Effector CD8-positive, alpha-beta T cell (primary cell): ENCODE measurements around the gene PRAMEF20.
"Not testable (repeated sequence)": the region's sequence is repeated elsewhere in the genome, so short reads cannot be mapped to it uniquely, and the experiment has no call there.

Experiments
- DNase-seq: peaks from one replicate; lab custom pipeline; 2025; lab: John Stamatoyannopoulos, UW
- total RNA-seq, 4 experiments: gene quantifications; one replicate each; lab custom pipeline; 2026; lab: John Stamatoyannopoulos, UW

PRAMEF20 gene
- total RNA-seq = 0 reads per million in 4 experiments

GRCh38 chr1:13410150-13410549 lies at the start of gene PRAMEF20:
Gene PRAMEF20 (plus strand): TSS chr1:13410450. CDS start chr1:13416355, 5,905 bp downstream.
- not testable (repeated sequence) for DNase-seq

GRCh38 chr1:13362364-13362763 lies 47.9 kb upstream of the PRAMEF20 start:
- not testable (repeated sequence) for DNase-seq

- not testable (repeated sequence) for DNase-seq
These were observed 45.3 kb upstream of the PRAMEF20 start for GRCh38 chr1:13364928-13365327.

- DNase-seq = not testable (repeated sequence)
These were observed 43.7 kb upstream of the PRAMEF20 start for GRCh38 chr1:13366536-13366935.

- DNase-seq = not testable (repeated sequence)
These were observed 41.7 kb upstream of the PRAMEF20 start for GRCh38 chr1:13368544-13368943.

GRCh38 chr1:13378983-13379382 lies 31.3 kb upstream of the PRAMEF20 start:
- DNase-seq = not testable (repeated sequence)

- DNase-seq = not testable (repeated sequence)
These were observed 29.9 kb upstream of the PRAMEF20 start for GRCh38 chr1:13380380-13380779.

- DNase-seq = not testable (repeated sequence)
These were observed 20.9 kb upstream of the PRAMEF20 start, which contains the start of gene PRAMEF17 for GRCh38 chr1:13389332-13389731. Gene PRAMEF17 (plus strand): TSS chr1:13389632. CDS start chr1:13389658, 26 bp downstream.

- not testable (repeated sequence) for DNase-seq
These were observed 17.2 kb upstream of the PRAMEF20 start for GRCh38 chr1:13393004-13393403.

GRCh38 chr1:13394761-13395160 lies 15.5 kb upstream of the PRAMEF20 start:
- not testable (repeated sequence) for DNase-seq

GRCh38 chr1:13395311-13395710 lies 14.9 kb upstream of the PRAMEF20 start:
- not testable (repeated sequence) for DNase-seq

GRCh38 chr1:13407811-13408210 lies 2.4 kb upstream of the PRAMEF20 start:
- no peak for DNase-seq

GRCh38 chr1:13430495-13430894 lies 20.2 kb downstream of the PRAMEF20 start:
- DNase-seq = no peak

- no peak for DNase-seq
These were observed 22.0 kb downstream of the PRAMEF20 start for GRCh38 chr1:13432251-13432650.

- DNase-seq = not testable (repeated sequence)
These were observed 23.6 kb downstream of the PRAMEF20 start for GRCh38 chr1:13433694-13434358.

GRCh38 chr1:13435458-13435857 lies 25.2 kb downstream of the PRAMEF20 start:
- no peak for DNase-seq

GRCh38 chr1:13439104-13439783 lies 29.0 kb downstream of the PRAMEF20 start:
- not testable (repeated sequence) for DNase-seq

GRCh38 chr1:13443335-13443979 lies 33.2 kb downstream of the PRAMEF20 start:
- no peak for DNase-seq

GRCh38 chr1:13450204-13450603 lies 40.0 kb downstream of the PRAMEF20 start:
- no peak for DNase-seq

GRCh38 chr1:13451399-13451965 lies 41.2 kb downstream of the PRAMEF20 start:
- DNase-seq = no peak

- no peak for DNase-seq
These were observed 46.8 kb downstream of the PRAMEF20 start for GRCh38 chr1:13456904-13457532.

- DNase-seq = no peak
These were observed 51.7 kb downstream of the PRAMEF20 start for GRCh38 chr1:13461977-13462376.
